Thymus (tissue), 11 donors: ENCODE results near the gene SH3BP4. TPM values are rescaled to one million over a fixed set of nuclear protein-coding genes. Genes with fewer than 3 reads are reported as not detected.

Source experiments
- DNase-seq, 9 donors: peaks; one replicate each; pipeline ENCODE4 v3.0.0-alpha.2; 2013; ENCODE audit warnings: low spot score in 9 of 9, low read depth in 6 of 9, missing footprints in 1 of 9
- H3K27ac ChIP-seq, 2 donors: one replicate each; pipeline ENCODE4 v1.5.1; 2013; ENCODE audit warnings: control low read depth in 1 of 2, low read depth in 1 of 2, low read length in 1 of 2, mild to moderate bottlenecking in 1 of 2, moderate library complexity in 1 of 2
- H3K27me3 ChIP-seq, 2 donors: one replicate each; pipeline ENCODE4 v1.5.1; 2013; ENCODE audit warnings: low read length in 1 of 2; ENCODE audit not compliant: control insufficient read depth in 2 of 2, insufficient read depth in 1 of 2
- H3K36me3 ChIP-seq, 2 donors: one replicate each; pipeline ENCODE4 v1.5.1; 2013; ENCODE audit warnings: low read length in 1 of 2, mild to moderate bottlenecking in 1 of 2, moderate library complexity in 1 of 2; ENCODE audit not compliant: control insufficient read depth in 2 of 2, insufficient read depth in 2 of 2
- H3K4me1 ChIP-seq, 2 donors: one replicate each; pipeline ENCODE4 v1.5.1; 2013; ENCODE audit warnings: low read length in 2 of 2; ENCODE audit not compliant: control insufficient read depth in 2 of 2, insufficient read depth in 2 of 2
- H3K4me3 ChIP-seq, 2 donors: one replicate each; pipeline ENCODE4 v1.5.1; 2013; ENCODE audit warnings: low read length in 2 of 2, control low read depth in 1 of 2, mild to moderate bottlenecking in 1 of 2
- H3K9me3 ChIP-seq, 2 donors: one replicate each; pipeline ENCODE4 v1.5.1; 2013; ENCODE audit warnings: low read length in 1 of 2, mild to moderate bottlenecking in 1 of 2; ENCODE audit not compliant: control insufficient read depth in 2 of 2, insufficient read depth in 1 of 2
- whole genome bisulfite sequencing: extraction: QIAGEN DNeasy Blood & Tissue Kit; methylation state at CpG from one replicate; pipeline ENCODE4 v1.1.7; 2013; 5-methylcytosine and 5-hydroxymethylcytosine counted together
- polyA plus RNA-seq: library from polyadenylated mRNA; stranded (reverse); fragments of 200-250 nt; gene quantifications from one replicate; pipeline ENCODE4 v1.2.3, GENCODE V29; 2013
- total RNA-seq: library from RNA; stranded (reverse); fragments of 120-200 nt; gene quantifications from one replicate; pipeline ENCODE4 v1.2.4, GENCODE V29; 2013
- donor health status: healthy.

SH3BP4 gene
- total and polyA plus RNA-seq, 2 donors, result 6.2 to 12.3 TPM

- WGBS, result 93% methylated on average over 33 of the region's 33 CpGs
- Histone ChIP-seq H3K4me1 (peaks cover 0 to 11% of the 10 kb centered on the region in 2 donors), H3K36me3 (no peaks in the 10 kb centered on the region), H3K4me3 (no peak overlapping the region), H3K27ac (peak overlapping the region; percentile 18 to 75), H3K27me3 (no peaks in the 10 kb centered on the region), H3K9me3 (no peaks in the 10 kb centered on the region)
- DNase-seq, result peak in 1 of 9 donors; percentile 31
Observed at GRCh38 chr2:235026649-235027557, 75.1 kb downstream of the SH3BP4 start.

- 91% methylated on average over 21 of the region's 21 CpGs for WGBS
- peak overlapping the region; percentile 17 to 38 for H3K27ac ChIP-seq
- no peak for DNase-seq
- H3K4me3 ChIP-seq, result no peak overlapping the region
- H3K36me3 ChIP-seq, result no peaks in the 10 kb centered on the region
- no peaks in the 10 kb centered on the region for H3K9me3 ChIP-seq
- no peaks in the 10 kb centered on the region for H3K27me3 ChIP-seq
- peaks cover 0 to 11% of the 10 kb centered on the region in 2 donors for H3K4me1 ChIP-seq
Observed at GRCh38 chr2:235027558-235028214, 75.9 kb downstream of the SH3BP4 start.

- DNase-seq, result no peak
- H3K27ac ChIP-seq, result no peak overlapping the region
- WGBS, result 81% methylated on average over 4 of the region's 4 CpGs
- peaks cover 0 to 11% of the 10 kb centered on the region in 2 donors for H3K4me1 ChIP-seq
- H3K4me3 ChIP-seq, result no peak overlapping the region
- no peaks in the 10 kb centered on the region for H3K9me3 ChIP-seq
- no peaks in the 10 kb centered on the region for H3K27me3 ChIP-seq
- H3K36me3 ChIP-seq, result no peaks in the 10 kb centered on the region
Observed at GRCh38 chr2:235028646-235029045, 76.8 kb downstream of the SH3BP4 start.

GRCh38 chr2:235029054-235029453 is 77.2 kb downstream of the SH3BP4 start:
- 95% methylated on average over 7 of the region's 7 CpGs for WGBS
- DNase-seq, result no peak

GRCh38 chr2:235030126-235030525 is 78.3 kb downstream of the SH3BP4 start:
- peaks cover 0 to 9% of the 10 kb centered on the region in 2 donors for H3K4me1 ChIP-seq
- DNase-seq, result no peak
- H3K27me3 ChIP-seq, result no peaks in the 10 kb centered on the region
- 96% methylated on average over 10 of the region's 10 CpGs for WGBS
- H3K4me3 ChIP-seq, result no peak overlapping the region
- no peak overlapping the region for H3K27ac ChIP-seq
- no peaks in the 10 kb centered on the region for H3K36me3 ChIP-seq
- no peaks in the 10 kb centered on the region for H3K9me3 ChIP-seq

More at GRCh38 chr2:235029054-235029453, 77.2 kb downstream of the SH3BP4 start:
- H3K36me3 ChIP-seq, result no peaks in the 10 kb centered on the region
- H3K27me3 ChIP-seq, result no peaks in the 10 kb centered on the region
- H3K4me3 ChIP-seq, result no peak overlapping the region
- no peak overlapping the region for H3K27ac ChIP-seq
- H3K4me1 ChIP-seq, result peaks cover 0 to 11% of the 10 kb centered on the region in 2 donors
- H3K9me3 ChIP-seq, result no peaks in the 10 kb centered on the region

GRCh38 chr2:235030936-235031335 is 79.1 kb downstream of the SH3BP4 start:
- DNase-seq, result no peak
- H3K27me3 ChIP-seq, result no peaks in the 10 kb centered on the region
- H3K4me1 ChIP-seq, result peaks cover 0 to 4% of the 10 kb centered on the region in 2 donors
- H3K4me3 ChIP-seq, result no peak overlapping the region
- no peaks in the 10 kb centered on the region for H3K36me3 ChIP-seq
- no peaks in the 10 kb centered on the region for H3K9me3 ChIP-seq
- no peak overlapping the region for H3K27ac ChIP-seq
- WGBS, result 89% methylated on average over 4 of the region's 4 CpGs

- Histone ChIP-seq H3K27me3 (no peaks in the 10 kb centered on the region), H3K36me3 (no peaks in the 10 kb centered on the region), H3K4me1 (peaks cover 0 to 4% of the 10 kb centered on the region in 2 donors), H3K9me3 (no peaks in the 10 kb centered on the region), H3K27ac (no peak overlapping the region), H3K4me3 (no peak overlapping the region)
- no peak for DNase-seq
- 97% methylated on average over 16 of the region's 16 CpGs for WGBS
Observed at GRCh38 chr2:235031686-235032373, 80.0 kb downstream of the SH3BP4 start.

GRCh38 chr2:235032466-235032865 is 80.6 kb downstream of the SH3BP4 start:
- WGBS, result 97% methylated on average over 16 of the region's 16 CpGs
- H3K27me3 ChIP-seq, result no peaks in the 10 kb centered on the region
- H3K9me3 ChIP-seq, result no peaks in the 10 kb centered on the region
- DNase-seq, result no peak
- no peak overlapping the region for H3K27ac ChIP-seq
- H3K36me3 ChIP-seq, result no peaks in the 10 kb centered on the region
- no peak overlapping the region for H3K4me3 ChIP-seq
- peaks cover 0 to 2% of the 10 kb centered on the region in 2 donors for H3K4me1 ChIP-seq

GRCh38 chr2:235032949-235033348 is 81.1 kb downstream of the SH3BP4 start:
- no peaks in the 10 kb centered on the region for H3K36me3 ChIP-seq
- no peak overlapping the region for H3K4me3 ChIP-seq
- H3K27me3 ChIP-seq, result no peaks in the 10 kb centered on the region
- no peaks in the 10 kb centered on the region for H3K9me3 ChIP-seq
- no peaks in the 10 kb centered on the region for H3K4me1 ChIP-seq
- no peak for DNase-seq
- 96% methylated on average over 10 of the region's 10 CpGs for WGBS
- no peak overlapping the region for H3K27ac ChIP-seq
